Muscle of leg (tissue), 11 donors: Measurements from ENCODE around the gene CTIF. TPM values are rescaled to one million over a fixed set of nuclear protein-coding genes. Genes with fewer than 3 reads are reported as not detected.

ENCODE experiments used
- DNase-seq: peaks from one replicate; pipeline ENCODE4 v3.0.0; 2013
- H3K27ac ChIP-seq: one replicate; pipeline ENCODE4 v1.5.1; 2013; ENCODE audit warnings: mild to moderate bottlenecking, low read length, control low read depth
- H3K27me3 ChIP-seq: one replicate; pipeline ENCODE4 v1.6.1; 2013; ENCODE audit warnings: low read length; ENCODE audit not compliant: control insufficient read depth, insufficient read depth
- H3K36me3 ChIP-seq: one replicate; pipeline ENCODE4 v1.6.1; 2013; ENCODE audit warnings: low read length; ENCODE audit not compliant: control insufficient read depth, insufficient read depth
- H3K4me1 ChIP-seq: one replicate; pipeline ENCODE4 v1.6.1; 2013; ENCODE audit warnings: low read length; ENCODE audit not compliant: control insufficient read depth, insufficient read depth
- H3K4me3 ChIP-seq: one replicate; pipeline ENCODE4 v1.5.1; 2013; ENCODE audit warnings: low read length, control low read depth
- H3K9me3 ChIP-seq: replicated peaks from 2 replicates; pipeline ENCODE4 v1.6.1; 2013; ENCODE audit warnings: low read depth, low read length; ENCODE audit not compliant: control insufficient read depth
- WGBS: methylation state at CpG from one replicate; pipeline ENCODE4 v1.1.5; 2013; ENCODE audit warnings: missing lambda C conversion rate; ENCODE audit not compliant: insufficient coverage; 5-methylcytosine and 5-hydroxymethylcytosine counted together
- polyA plus RNA-seq, 8 donors: library from polyadenylated mRNA; unstranded; fragments of 120-200 nt; gene quantifications; one replicate each; pipeline versions ENCODE4 v1.2.1 to v1.2.3, GENCODE V29; 2013; ENCODE audit warnings: inconsistent platforms in 1 of 8, low replicate concordance in 1 of 8; ENCODE audit not compliant: insufficient read length in 8 of 8, insufficient read depth in 1 of 8
- total RNA-seq: library from RNA; stranded (reverse); fragments of 120-200 nt; gene quantifications from one replicate; pipeline ENCODE4 v1.2.4, GENCODE V29; 2013

Gene CTIF
- total and polyA plus RNA-seq, 9 donors, result 16.3 to 46.8 (median 32.5) TPM

GRCh38 chr18:48742304-48742703 is 203.5 kb downstream of the CTIF start:
- no peaks in the 10 kb centered on the region for H3K27me3 ChIP-seq
- peaks cover 27% of the 10 kb centered on the region for H3K4me1 ChIP-seq
- H3K27ac ChIP-seq, result no peak overlapping the region
- 78% methylated on average over 8 of the region's 9 CpGs for WGBS
- DNase-seq, result no peak
- no peaks in the 10 kb centered on the region for H3K9me3 ChIP-seq
- H3K36me3 ChIP-seq, result no peaks in the 10 kb centered on the region
- no peak overlapping the region for H3K4me3 ChIP-seq

GRCh38 chr18:48742706-48743475 is 204.1 kb downstream of the CTIF start:
- no peaks in the 10 kb centered on the region for H3K9me3 ChIP-seq
- H3K4me1 ChIP-seq, result peaks cover 27% of the 10 kb centered on the region

GRCh38 chr18:48743886-48744285 is 205.1 kb downstream of the CTIF start:
- Histone ChIP-seq H3K4me3 (no peak overlapping the region), H3K9me3 (no peaks in the 10 kb centered on the region), H3K27me3 (no peaks in the 10 kb centered on the region), H3K4me1 (peaks cover 27% of the 10 kb centered on the region), H3K36me3 (no peaks in the 10 kb centered on the region), H3K27ac (peak overlapping the region; percentile 1)
- WGBS, result 86% methylated on average over 1 of the region's 4 CpGs
- DNase-seq, result no peak

More at GRCh38 chr18:48742706-48743475, 204.1 kb downstream of the CTIF start:
- no peak overlapping the region for H3K4me3 ChIP-seq
- 18% methylated on average over 5 of the region's 11 CpGs for WGBS
- peak overlapping the region; percentile 7 for H3K27ac ChIP-seq
- H3K27me3 ChIP-seq, result no peaks in the 10 kb centered on the region
- DNase-seq, result peak; percentile 88
- H3K36me3 ChIP-seq, result no peaks in the 10 kb centered on the region

- Histone ChIP-seq H3K9me3 (no peaks in the 10 kb centered on the region), H3K36me3 (no peaks in the 10 kb centered on the region), H3K27me3 (no peaks in the 10 kb centered on the region), H3K4me3 (no peak overlapping the region), H3K27ac (no peak overlapping the region), H3K4me1 (peaks cover 25% of the 10 kb centered on the region)
- WGBS, result no CpG with 5 or more reads among the region's 3 CpGs
- DNase-seq, result no peak
These were observed 206.5 kb downstream of the CTIF start for GRCh38 chr18:48745293-48745692.

- Histone ChIP-seq H3K4me1 (peaks cover 26% of the 10 kb centered on the region), H3K27me3 (no peaks in the 10 kb centered on the region), H3K36me3 (peaks cover 4% of the 10 kb centered on the region), H3K27ac (peak overlapping the region; percentile 11), H3K4me3 (no peak overlapping the region), H3K9me3 (no peaks in the 10 kb centered on the region)
- DNase-seq, result peak; percentile 92
- WGBS, result 35% methylated on average over 9 of the region's 13 CpGs
These were observed 210.9 kb downstream of the CTIF start for GRCh38 chr18:48749768-48750167.

- H3K27ac ChIP-seq, result peak overlapping the region; percentile 9
- WGBS, result 46% methylated on average over 4 of the region's 11 CpGs
These were observed 211.8 kb downstream of the CTIF start for GRCh38 chr18:48750485-48751175.

GRCh38 chr18:48751727-48752468 is 213.1 kb downstream of the CTIF start:
- WGBS, result 61% methylated on average over 5 of the region's 8 CpGs
- no peak overlapping the region for H3K4me3 ChIP-seq
- no peak overlapping the region for H3K27ac ChIP-seq
- no peaks in the 10 kb centered on the region for H3K9me3 ChIP-seq
- DNase-seq, result no peak
- H3K36me3 ChIP-seq, result peaks cover 4% of the 10 kb centered on the region
- peaks cover 36% of the 10 kb centered on the region for H3K4me1 ChIP-seq
- H3K27me3 ChIP-seq, result no peaks in the 10 kb centered on the region

More at GRCh38 chr18:48750485-48751175, 211.8 kb downstream of the CTIF start:
- no peak overlapping the region for H3K4me3 ChIP-seq
- peaks cover 32% of the 10 kb centered on the region for H3K4me1 ChIP-seq
- peak; percentile 27 for DNase-seq
- H3K36me3 ChIP-seq, result peaks cover 4% of the 10 kb centered on the region
- H3K27me3 ChIP-seq, result no peaks in the 10 kb centered on the region
- no peaks in the 10 kb centered on the region for H3K9me3 ChIP-seq

- H3K4me1 ChIP-seq, result peaks cover 36% of the 10 kb centered on the region
- H3K27ac ChIP-seq, result peak overlapping the region; percentile 59
- H3K36me3 ChIP-seq, result peaks cover 4% of the 10 kb centered on the region
- H3K9me3 ChIP-seq, result no peaks in the 10 kb centered on the region
- H3K4me3 ChIP-seq, result no peak overlapping the region
- no peaks in the 10 kb centered on the region for H3K27me3 ChIP-seq
- WGBS, result 96% methylated on average over 4 of the region's 8 CpGs
- DNase-seq, result no peak
These were observed 213.6 kb downstream of the CTIF start for GRCh38 chr18:48752478-48752877.

GRCh38 chr18:48752928-48753327 is 214.1 kb downstream of the CTIF start:
- H3K4me1 ChIP-seq, result peaks cover 36% of the 10 kb centered on the region

GRCh38 chr18:48753691-48754090 is 214.9 kb downstream of the CTIF start:
- 53% methylated on average over 8 of the region's 11 CpGs for WGBS
- Histone ChIP-seq H3K27ac (no peak overlapping the region), H3K27me3 (no peaks in the 10 kb centered on the region), H3K9me3 (no peaks in the 10 kb centered on the region), H3K4me3 (no peak overlapping the region), H3K36me3 (peaks cover 14% of the 10 kb centered on the region), H3K4me1 (peaks cover 36% of the 10 kb centered on the region)
- peak; percentile 59 for DNase-seq

More at GRCh38 chr18:48752928-48753327, 214.1 kb downstream of the CTIF start:
- 87% methylated on average over 7 of the region's 8 CpGs for WGBS
- Histone ChIP-seq H3K27ac (peak overlapping the region; percentile 59), H3K36me3 (peaks cover 6% of the 10 kb centered on the region), H3K9me3 (no peaks in the 10 kb centered on the region), H3K4me3 (no peak overlapping the region), H3K27me3 (no peaks in the 10 kb centered on the region)
- DNase-seq, result no peak
